Mesendoderm (in vitro differentiated cells): Measurements from ENCODE around the gene ADI1.
"Not testable (repeated sequence)": the region's sequence is repeated elsewhere in the genome, so short reads cannot be mapped to it uniquely, and the experiment has no call there.

ENCODE experiments used
- DNase-seq: peaks from one replicate; pipeline ENCODE4 v3.0.0; 2013
- H2AK5ac ChIP-seq: 2 replicates; pipeline ENCODE4 v1.6.1; 2013; ENCODE audit warnings: low read length, inconsistent platforms
- H2BK120ac ChIP-seq: 2 replicates; pipeline ENCODE4 v1.6.1; 2013; ENCODE audit warnings: low read depth, mild to moderate bottlenecking, low read length, moderate library complexity, mixed read lengths
- H2BK15ac ChIP-seq: replicated peaks from 2 replicates; pipeline ENCODE4 v1.6.1; 2013; ENCODE audit warnings: low read depth, mild to moderate bottlenecking, moderate library complexity
- H2BK5ac ChIP-seq: 2 replicates; pipeline ENCODE4 v1.6.1; 2013; ENCODE audit warnings: low read length, inconsistent platforms
- H3K18ac ChIP-seq: 2 replicates; pipeline ENCODE4 v1.6.1; 2013; ENCODE audit warnings: mild to moderate bottlenecking, low read length, mixed read lengths
- H3K23ac ChIP-seq: one replicate; pipeline ENCODE4 v1.6.1; 2013; ENCODE audit warnings: low read length
- H3K27ac ChIP-seq: 2 replicates; pipeline ENCODE4 v1.5.1; 2013; ENCODE audit warnings: low read depth, mild to moderate bottlenecking, inconsistent platforms, low read length, moderate library complexity
- H3K27me3 ChIP-seq: 2 replicates; pipeline ENCODE4 v1.6.1; 2013; ENCODE audit warnings: low read length, control low read depth, mild to moderate bottlenecking, inconsistent platforms; ENCODE audit not compliant: insufficient read depth, poor library complexity
- H3K36me3 ChIP-seq: 2 replicates; pipeline ENCODE4 v1.6.1; 2013; ENCODE audit warnings: low read length, inconsistent platforms; ENCODE audit not compliant: control insufficient read depth, insufficient read depth
- H3K4ac ChIP-seq: one replicate; pipeline ENCODE4 v1.6.1; 2013; ENCODE audit warnings: low read depth, mild to moderate bottlenecking, low read length, moderate library complexity
- H3K4me1 ChIP-seq: 2 replicates; pipeline ENCODE4 v1.6.1; 2013; ENCODE audit warnings: low read depth, low read length, inconsistent platforms; ENCODE audit not compliant: control insufficient read depth
- H3K4me2 ChIP-seq: 2 replicates; pipeline ENCODE4 v1.6.1; 2013; ENCODE audit warnings: low read length
- H3K4me3 ChIP-seq: 2 replicates; pipeline ENCODE4 v1.5.1; 2013; ENCODE audit warnings: mild to moderate bottlenecking, low read length
- H3K56ac ChIP-seq: one replicate; pipeline ENCODE4 v1.6.1; 2013; ENCODE audit warnings: low read length
- H3K79me1 ChIP-seq: 2 replicates; pipeline ENCODE4 v1.6.1; 2013; ENCODE audit warnings: low read length, inconsistent platforms
- H3K79me2 ChIP-seq: 2 replicates; pipeline ENCODE4 v1.6.1; 2013; ENCODE audit warnings: mild to moderate bottlenecking, low read length; ENCODE audit not compliant: control insufficient read depth, insufficient read depth
- H3K9ac ChIP-seq: 2 replicates; pipeline ENCODE4 v1.6.1; 2013; ENCODE audit warnings: low read length, inconsistent platforms
- H4K5ac ChIP-seq: one replicate; pipeline ENCODE4 v1.6.1; 2013; ENCODE audit warnings: low read length
- H4K8ac ChIP-seq: one replicate; pipeline ENCODE4 v1.6.1; 2013; ENCODE audit warnings: low read depth, mild to moderate bottlenecking, control low read depth, low read length, moderate library complexity
- WGBS: extraction: QIAGEN DNeasy Blood & Tissue Kit; methylation state at CpG from one replicate; pipeline ENCODE4 v1.1.7; 2013; ENCODE audit warnings: low lambda C conversion rate, missing lambda C conversion rate; ENCODE audit not compliant: insufficient coverage; ENCODE audit errors: extremely low coverage; 5-methylcytosine and 5-hydroxymethylcytosine counted together

ADI1 gene

GRCh38 chr2:3448441-3448911 lies 70.9 kb downstream of the ADI1 start:
- not testable (repeated sequence) for H3K4me2 ChIP-seq, H4K8ac ChIP-seq, H3K56ac ChIP-seq, H2AK5ac ChIP-seq, H2BK15ac ChIP-seq, H3K9ac ChIP-seq, H3K23ac ChIP-seq, H3K4ac ChIP-seq, H3K79me1 ChIP-seq, H3K4me3 ChIP-seq, H3K4me1 ChIP-seq, H3K27ac ChIP-seq, H3K27me3 ChIP-seq, H3K79me2 ChIP-seq, H3K18ac ChIP-seq, H3K36me3 ChIP-seq, H4K5ac ChIP-seq, DNase-seq, H2BK5ac ChIP-seq, H2BK120ac ChIP-seq
- WGBS: no CpG with 5 or more reads among the region's 35 CpGs

GRCh38 chr2:3447789-3448317 lies 71.5 kb downstream of the ADI1 start:
- H3K79me1 ChIP-seq: no peaks in the 10 kb centered on the region
- H2BK5ac ChIP-seq: no peak overlapping the region
- no peak overlapping the region for H3K18ac ChIP-seq
- H4K5ac ChIP-seq: no peak overlapping the region
- H3K79me2 ChIP-seq: no peaks in the 10 kb centered on the region
- no CpG with 5 or more reads among the region's 9 CpGs for WGBS
- no peak overlapping the region for H3K9ac ChIP-seq
- no peak overlapping the region for H3K4me3 ChIP-seq
- no peak overlapping the region for H3K4me2 ChIP-seq
- no peak overlapping the region for H3K4ac ChIP-seq
- no peak overlapping the region for H3K27ac ChIP-seq
- peaks cover 4% of the 10 kb centered on the region for H3K36me3 ChIP-seq
- H3K23ac ChIP-seq: no peak overlapping the region
- H2BK120ac ChIP-seq: no peak overlapping the region
- H3K4me1 ChIP-seq: no peaks in the 10 kb centered on the region
- no peak overlapping the region for H3K56ac ChIP-seq
- H3K27me3 ChIP-seq: no peaks in the 10 kb centered on the region
- no peak overlapping the region for H2BK15ac ChIP-seq
- H2AK5ac ChIP-seq: no peak overlapping the region
- no peak overlapping the region for H4K8ac ChIP-seq
- DNase-seq: peak; percentile 10
